Keratinocyte (primary cell): Measurements from ENCODE around the gene TSHZ2. TPM values are rescaled to one million over a fixed set of nuclear protein-coding genes. Genes with fewer than 3 reads are reported as not detected.

Source experiments
- DNase-seq: peaks from one replicate; pipeline ENCODE4 v3.0.0-alpha.2; 2011; ENCODE audit warnings: low read depth, missing footprints, low spot score
- FAIRE-seq: peaks from 2 replicates; lab custom pipeline; 2011; peaks lifted over from hg19 to GRCh38; lab: Jason Lieb, UNC
- H2AFZ ChIP-seq: 2 replicates; pipeline ENCODE4 v1.6.0; 2012; ENCODE audit warnings: low read length, control low read depth, inconsistent platforms; ENCODE audit not compliant: control insufficient read depth
- H3K27ac ChIP-seq: 2 replicates; pipeline ENCODE4 v1.5.1; 2011; ENCODE audit warnings: low read length; ENCODE audit not compliant: control insufficient read depth, insufficient read depth
- H3K27me3 ChIP-seq: 3 replicates; pipeline ENCODE4 v1.6.0; 2011; ENCODE audit warnings: low read length; ENCODE audit not compliant: control insufficient read depth, insufficient read depth; ENCODE audit errors: extremely low read depth
- H3K36me3 ChIP-seq, 2 experiments: 2 replicates in 1 of 2; 3 replicates in 1 of 2; pipeline ENCODE4 v1.5.1; 2011; ENCODE audit warnings: low read length in 2 of 2, mild to moderate bottlenecking in 1 of 2; ENCODE audit not compliant: control insufficient read depth in 2 of 2, insufficient read depth in 2 of 2; ENCODE audit errors: extremely low read depth in 1 of 2
- H3K4me1 ChIP-seq: 3 replicates; pipeline ENCODE4 v1.5.1; 2011; ENCODE audit warnings: low read length; ENCODE audit not compliant: control insufficient read depth, insufficient read depth; ENCODE audit errors: extremely low read depth
- H3K4me2 ChIP-seq: 3 replicates; pipeline ENCODE4 v1.6.0; 2011; ENCODE audit warnings: low read depth, low read length; ENCODE audit not compliant: control insufficient read depth, insufficient read depth; ENCODE audit errors: extremely low read depth
- H3K4me3 ChIP-seq, 3 experiments: fragments of 200-600 bp in 1 of 3; sonication (generic) in 1 of 3; 2 replicates in 2 of 3; 3 replicates in 1 of 3; pipeline ENCODE4 v1.5.1; 2011 to 2016; ENCODE audit warnings: low read length in 3 of 3, mild to moderate bottlenecking in 3 of 3, control low read depth in 2 of 3, inconsistent platforms in 1 of 3, low read depth in 1 of 3, mixed read lengths in 1 of 3, mixed run types in 1 of 3, moderate library complexity in 1 of 3; ENCODE audit not compliant: control insufficient read depth in 2 of 3, insufficient read depth in 2 of 3; ENCODE audit errors: extremely low read depth in 1 of 3
- H3K79me2 ChIP-seq: 2 replicates; pipeline ENCODE4 v1.6.0; 2012; ENCODE audit warnings: low read length; ENCODE audit not compliant: control insufficient read depth, insufficient read depth
- H3K9ac ChIP-seq: 3 replicates; pipeline ENCODE4 v1.6.0; 2011; ENCODE audit warnings: low read length; ENCODE audit not compliant: control insufficient read depth, insufficient read depth; ENCODE audit errors: extremely low read depth
- H3K9me1 ChIP-seq: 3 replicates; pipeline ENCODE4 v1.6.0; 2011; ENCODE audit warnings: low read length; ENCODE audit not compliant: control insufficient read depth, insufficient read depth; ENCODE audit errors: extremely low read depth
- H3K9me3 ChIP-seq: 2 replicates; pipeline ENCODE4 v1.5.1; 2012; ENCODE audit warnings: low read depth, low read length; ENCODE audit not compliant: control insufficient read depth
- H4K20me1 ChIP-seq: 3 replicates; pipeline ENCODE4 v1.6.0; 2011; ENCODE audit warnings: low read length; ENCODE audit not compliant: control insufficient read depth, insufficient read depth; ENCODE audit errors: extremely low read depth
- EZH2 ChIP-seq: IDR thresholded peaks from one replicate; pipeline ENCODE4 v1.6.1; 2012; ENCODE audit warnings: inconsistent platforms, mild to moderate bottlenecking, low read length, moderate library complexity
- dilution Hi-C: fragments of 300-500 bp; cut with MboI; formaldehyde crosslinking; loops from one replicate; pipeline ENCODE4 v1.7.0; 2020; ENCODE audit warnings: low sequenced_read_pairs; ENCODE audit not compliant: extremely low pct_ligation_motif_present
- polyA plus RNA-seq, 5 experiments: library from polyadenylated mRNA; depleted of rRNA in 3 of 5; stranded (reverse) in 3 of 5; stranded (forward) in 1 of 5; unstranded in 1 of 5; fragments of >200 nt; gene quantifications; 1 replicate in 1 of 5; 2 replicates in 3 of 5; 3 replicates in 1 of 5; pipeline versions ENCODE4 v1.2.1 to v1.2.3, GENCODE V29; 2011 to 2012; ENCODE audit warnings: missing spikeins in 2 of 5, low read depth in 1 of 5, low replicate concordance in 1 of 5
- TF ChIP-seq, protein P1 (sequence below), 3 experiments: IDR thresholded peaks in 1 of 3; conservative IDR thresholded peaks in 1 of 3; optimal IDR thresholded peaks in 1 of 3; 2 replicates in 2 of 3; 3 replicates in 1 of 3; pipeline versions ENCODE3 to v1.5.1; 2011; ENCODE audit warnings: low read length in 3 of 3, mild to moderate bottlenecking in 3 of 3, moderate library complexity in 2 of 3, control low read depth in 1 of 3, inconsistent platforms in 1 of 3; ENCODE audit not compliant: insufficient read depth in 2 of 3; ENCODE audit errors: extremely low read depth in 1 of 3

Gene TSHZ2
- polyA plus RNA-seq, 1 donor (not counting 4 experiments of a cell fraction or from before 2014, with no cell fraction given), result 1.1 TPM

DNA sequence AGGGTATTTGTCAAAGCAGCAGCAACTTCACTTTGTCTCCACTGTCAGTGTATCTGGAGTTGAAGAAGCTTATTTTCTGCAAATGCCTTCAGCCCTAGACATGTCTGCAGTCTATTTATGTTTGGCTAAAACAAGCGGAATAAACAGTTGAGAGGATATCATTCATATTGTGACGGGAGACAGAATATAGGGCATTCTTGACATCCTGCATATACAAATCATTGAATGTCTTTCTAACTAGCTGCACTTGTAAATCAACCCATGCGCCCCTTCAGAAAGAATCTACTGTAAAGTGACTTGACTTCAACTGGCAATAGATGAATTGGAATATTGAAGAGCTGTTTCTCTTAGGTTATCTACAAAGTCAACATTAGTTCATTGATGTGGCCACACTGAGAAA is 258.9 kb downstream of the TSHZ2 start:
- FAIRE-seq (no peak), DNase-seq (no peak)
- no peaks in the 10 kb centered on the region for H3K4me1 ChIP-seq
- H3K27me3 ChIP-seq, result no peaks in the 10 kb centered on the region
- H3K4me3 ChIP-seq, result no peak overlapping the region
- dilution Hi-C loops, result no loop called here
- H4K20me1 ChIP-seq, result no peaks in the 10 kb centered on the region
- no peaks in the 10 kb centered on the region for H3K79me2 ChIP-seq
- no peak overlapping the region for H3K9ac ChIP-seq
- no peaks in the 10 kb centered on the region for H3K9me1 ChIP-seq
- H3K9me3 ChIP-seq, result no peaks in the 10 kb centered on the region
- no peaks in the 10 kb centered on the region for H3K36me3 ChIP-seq
- no peak overlapping the region for H2AFZ ChIP-seq
- no peak overlapping the region for H3K27ac ChIP-seq
- TF ChIP-seq EZH2, result no peak
- TF ChIP-seq, protein P1, sequence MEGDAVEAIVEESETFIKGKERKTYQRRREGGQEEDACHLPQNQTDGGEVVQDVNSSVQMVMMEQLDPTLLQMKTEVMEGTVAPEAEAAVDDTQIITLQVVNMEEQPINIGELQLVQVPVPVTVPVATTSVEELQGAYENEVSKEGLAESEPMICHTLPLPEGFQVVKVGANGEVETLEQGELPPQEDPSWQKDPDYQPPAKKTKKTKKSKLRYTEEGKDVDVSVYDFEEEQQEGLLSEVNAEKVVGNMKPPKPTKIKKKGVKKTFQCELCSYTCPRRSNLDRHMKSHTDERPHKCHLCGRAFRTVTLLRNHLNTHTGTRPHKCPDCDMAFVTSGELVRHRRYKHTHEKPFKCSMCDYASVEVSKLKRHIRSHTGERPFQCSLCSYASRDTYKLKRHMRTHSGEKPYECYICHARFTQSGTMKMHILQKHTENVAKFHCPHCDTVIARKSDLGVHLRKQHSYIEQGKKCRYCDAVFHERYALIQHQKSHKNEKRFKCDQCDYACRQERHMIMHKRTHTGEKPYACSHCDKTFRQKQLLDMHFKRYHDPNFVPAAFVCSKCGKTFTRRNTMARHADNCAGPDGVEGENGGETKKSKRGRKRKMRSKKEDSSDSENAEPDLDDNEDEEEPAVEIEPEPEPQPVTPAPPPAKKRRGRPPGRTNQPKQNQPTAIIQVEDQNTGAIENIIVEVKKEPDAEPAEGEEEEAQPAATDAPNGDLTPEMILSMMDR (optimal IDR thresholded peaks at IDR 0.05 in 1 of 3, IDR thresholded peaks at IDR 0.05 in 1 of 3, conservative IDR thresholded peaks at IDR 0.05 in 1 of 3; ENCODE audit: extremely low read depth in 1 of 3, insufficient read depth in 2 of 3, low read length in 3 of 3), result no peak
- H3K4me2 ChIP-seq, result no peak overlapping the region

DNA sequence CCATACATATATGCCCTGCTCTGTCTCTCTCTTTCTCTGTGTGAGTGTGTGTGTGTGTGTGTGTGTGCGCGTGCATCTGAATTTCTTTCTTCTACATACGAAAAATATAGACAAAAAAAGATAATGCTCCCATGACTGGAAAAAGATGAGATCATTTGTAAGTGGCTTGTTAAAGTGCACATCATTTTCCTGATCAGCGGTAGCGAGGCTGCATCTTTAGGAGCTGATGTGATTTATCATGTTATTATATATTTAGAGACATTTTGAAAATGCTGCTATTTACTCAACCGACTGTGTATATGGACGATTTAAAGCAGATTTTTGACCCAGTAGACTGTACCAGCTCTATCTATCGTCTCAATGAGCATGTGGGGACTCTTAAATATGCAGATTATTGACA is 265.3 kb downstream of the TSHZ2 start:
- TF ChIP-seq, protein P1 (optimal IDR thresholded peaks at IDR 0.05 in 1 of 3, IDR thresholded peaks at IDR 0.05 in 1 of 3, conservative IDR thresholded peaks at IDR 0.05 in 1 of 3; ENCODE audit: extremely low read depth in 1 of 3, insufficient read depth in 2 of 3, low read length in 3 of 3), result no peak
- no peak overlapping the region for H3K4me2 ChIP-seq
- FAIRE-seq, result no peak

More for the DNA sequence above, 265.3 kb downstream of the TSHZ2 start:
- no peaks in the 10 kb centered on the region for H4K20me1 ChIP-seq
- H3K4me3 ChIP-seq, result no peak overlapping the region
- DNase-seq, result no peak
- no peaks in the 10 kb centered on the region for H3K79me2 ChIP-seq
- H3K27me3 ChIP-seq, result no peaks in the 10 kb centered on the region
- no peak overlapping the region for H3K9ac ChIP-seq
- H3K36me3 ChIP-seq, result no peaks in the 10 kb centered on the region
- no peak overlapping the region for H2AFZ ChIP-seq
- no peaks in the 10 kb centered on the region for H3K9me1 ChIP-seq
- dilution Hi-C loops, result no loop called here
- H3K27ac ChIP-seq, result no peak overlapping the region
- H3K9me3 ChIP-seq, result no peaks in the 10 kb centered on the region
- no peaks in the 10 kb centered on the region for H3K4me1 ChIP-seq
